ENCODE data around the gene PRM3. TPM values are rescaled to one million over a fixed set of nuclear protein-coding genes. Genes with fewer than 3 reads are reported as not detected.

The PRM3 gene
- polyA plus RNA-seq, 2 of the 4 experiments (the other 2 are of a cell fraction) = not detected

GRCh38 chr16:11264155-11264832 is 9.1 kb downstream of the PRM3 start:
- ChIA-PET CTCF (interaction anchor here (1.1 to 3.6 kb wide), 4 partner anchors 9 to 301 kb away, joined by 3 to 17 read pairs (median 6); no protein-coding TSS in a partner anchor), POLR2A (interaction anchor here (1.1 kb wide), 1 partner anchor 8 kb away, joined by 3 read pairs; the partner anchor contains the start of gene SOCS1)
- ATAC-seq = no peak

GRCh38 chr16:11263737-11264136 is 9.7 kb downstream of the PRM3 start:
- CTCF ChIA-PET = interaction anchor here (0.6 to 3.6 kb wide), 5 partner anchors 8 to 300 kb away, joined by 3 to 17 read pairs (median 3); no protein-coding TSS in a partner anchor
- DNase-seq (ENCODE audit: low read depth in 1 of 2, low spot score in 1 of 2) (no peak), ATAC-seq (no peak)

More at GRCh38 chr16:11264155-11264832, 9.1 kb downstream of the PRM3 start:
- Histone ChIP-seq H3K4me2 (no peak overlapping the region), H3K9me3 (no peaks in the 10 kb centered on the region), H3K4me1 (no peaks in the 10 kb centered on the region), H3K4me3 (no peak overlapping the region), H3K27ac (no peak overlapping the region)
- FAIRE-seq = no peak
- DNase-seq (ENCODE audit: low read depth in 1 of 2, low spot score in 1 of 2) = no peak
- TF ChIP-seq HES2 (IDR thresholded peaks at IDR 0.05) (no peak), HOXB13 (CRISPR knock-in tag; IDR thresholded peaks at IDR 0.05; ENCODE audit: low read depth) (no peak), EHF (CRISPR knock-in tag; IDR thresholded peaks at IDR 0.05) (no peak), TFCP2L1 (CRISPR knock-in tag; IDR thresholded peaks at IDR 0.05) (no peak), CTCF (IDR thresholded peaks at IDR 0.05) (no peak), BCL3 (IDR thresholded peaks at IDR 0.05) (no peak), SMC3 (IDR thresholded peaks at IDR 0.05) (no peak), EP300 (IDR thresholded peaks at IDR 0.05) (no peak), EHMT2 (IDR thresholded peaks at IDR 0.05; ENCODE audit: low read depth) (no peak), NPAS2 (CRISPR knock-in tag; IDR thresholded peaks at IDR 0.05; ENCODE audit: borderline replicate concordance) (no peak), CHD2 (IDR thresholded peaks at IDR 0.05; ENCODE audit: low read length, partially characterized antibody) (no peak), SREBF2 (IDR thresholded peaks at IDR 0.05) (no peak), JUN (IDR thresholded peaks at IDR 0.05) (no peak), CEBPB (IDR thresholded peaks at IDR 0.05) (no peak), JUNB (IDR thresholded peaks at IDR 0.05) (no peak), FOXS1 (CRISPR knock-in tag; IDR thresholded peaks at IDR 0.05) (no peak), MAFK (IDR thresholded peaks at IDR 0.05; ENCODE audit: partially characterized antibody) (no peak), CBX8 (IDR thresholded peaks at IDR 0.05) (no peak), HDAC2 (IDR thresholded peaks at IDR 0.05) (no peak)
- WGBS (ENCODE audit: missing lambda C conversion rate) = 55% methylated on average over 9 of the region's 9 CpGs

More at GRCh38 chr16:11263737-11264136, 9.7 kb downstream of the PRM3 start:
- no peak overlapping the region for H3K27ac ChIP-seq
- no peak overlapping the region for H3K4me2 ChIP-seq
- TF ChIP-seq RNF2 (IDR thresholded peaks at IDR 0.05; ENCODE audit: borderline replicate concordance, low read depth) (no peak), HES2 (IDR thresholded peaks at IDR 0.05) (no peak), HDAC2 (IDR thresholded peaks at IDR 0.05) (no peak), HOXB5 (CRISPR knock-in tag; IDR thresholded peaks at IDR 0.05) (no peak), PBX3 (IDR thresholded peaks at IDR 0.05) (no peak), BHLHE40 (IDR thresholded peaks at IDR 0.05; ENCODE audit: low read depth, low read length) (no peak), SMC3 (IDR thresholded peaks at IDR 0.05) (no peak), USF2 (IDR thresholded peaks at IDR 0.05) (no peak), CEBPB (IDR thresholded peaks at IDR 0.05) (no peak), EHF (CRISPR knock-in tag; IDR thresholded peaks at IDR 0.05) (no peak), FOSB (CRISPR knock-in tag; IDR thresholded peaks at IDR 0.05) (no peak), ZC3H11A (IDR thresholded peaks at IDR 0.05) (no peak), CBX2 (IDR thresholded peaks at IDR 0.05; ENCODE audit: borderline replicate concordance, low read depth) (no peak), MAX (IDR thresholded peaks at IDR 0.05) (no peak), POLR2A (IDR thresholded peaks at IDR 0.05; ENCODE audit: low read length) (no peak), FOXS1 (CRISPR knock-in tag; IDR thresholded peaks at IDR 0.05) (no peak), KDM5A (IDR thresholded peaks at IDR 0.05) (no peak), NR3C1 (IDR thresholded peaks at IDR 0.05) (no peak), POLR2AphosphoS2 (conservative IDR thresholded peaks at IDR 0.05; ENCODE audit: low read length) (no peak), E2F6 (IDR thresholded peaks at IDR 0.05; ENCODE audit: borderline replicate concordance, low read depth) (no peak)
- FAIRE-seq = no peak
- no peaks in the 10 kb centered on the region for H3K9me3 ChIP-seq
- no peaks in the 10 kb centered on the region for H3K4me1 ChIP-seq
- 67% methylated on average over 4 of the region's 4 CpGs for WGBS (ENCODE audit: missing lambda C conversion rate)
- POLR2A ChIA-PET = interaction anchor here (1.1 kb wide), 1 partner anchor 8 kb away, joined by 3 read pairs; the partner anchor contains the start of gene SOCS1
- H3K4me3 ChIP-seq = no peak overlapping the region

Data from A549 (cell line).